Hepatocyte (in vitro differentiated cells): ENCODE data around the gene OSTN. TPM values are rescaled to one million over a fixed set of nuclear protein-coding genes. Genes with fewer than 3 reads are reported as not detected.

Experiments
- DNase-seq: peaks from one replicate; pipeline ENCODE4 v3.0.0-alpha.2; 2016; ENCODE audit warnings: low spot score
- H2AFZ ChIP-seq: fragments of 200-600 bp; sonication (generic); 2 replicates; pipeline ENCODE4 v1.6.0; 2016; ENCODE audit warnings: antibody characterized with exemption, mild to moderate bottlenecking
- H3K27ac ChIP-seq: fragments of 200-600 bp; sonication (generic); 2 replicates; pipeline ENCODE4 v1.5.1; 2016; ENCODE audit warnings: mild to moderate bottlenecking
- H3K27me3 ChIP-seq: fragments of 200-600 bp; sonication (generic); 2 replicates; pipeline ENCODE4 v1.6.1; 2016
- H3K36me3 ChIP-seq: fragments of 200-600 bp; sonication (generic); replicated peaks from 2 replicates; pipeline ENCODE4 v1.5.1; 2016; ENCODE audit warnings: low read depth; ENCODE audit not compliant: insufficient read depth
- H3K4me1 ChIP-seq: fragments of 200-600 bp; sonication (generic); 2 replicates; pipeline ENCODE4 v1.5.1; 2016; ENCODE audit warnings: mild to moderate bottlenecking, moderate library complexity; ENCODE audit not compliant: insufficient read depth
- H3K4me2 ChIP-seq: fragments of 200-600 bp; sonication (generic); 2 replicates; pipeline ENCODE4 v1.6.0; 2016
- H3K4me3 ChIP-seq: fragments of 200-600 bp; sonication (generic); 2 replicates; pipeline ENCODE4 v1.5.1; 2016; ENCODE audit warnings: mild to moderate bottlenecking
- H3K79me2 ChIP-seq: fragments of 200-600 bp; sonication (generic); 2 replicates; pipeline ENCODE4 v1.6.0; 2017; ENCODE audit warnings: mild to moderate bottlenecking
- H3K9me2 ChIP-seq: fragments of 200-600 bp; sonication (generic); replicated peaks from 2 replicates; pipeline ENCODE4 v1.6.0; 2017; ENCODE audit warnings: mild to moderate bottlenecking; ENCODE audit not compliant: insufficient read depth
- H3K9me3 ChIP-seq: fragments of 200-600 bp; sonication (generic); 2 replicates; pipeline ENCODE4 v1.5.1; 2016; ENCODE audit warnings: low read depth, mild to moderate bottlenecking
- H4K20me1 ChIP-seq: fragments of 200-600 bp; sonication (generic); 2 replicates; pipeline ENCODE4 v1.6.0; 2016; ENCODE audit warnings: mild to moderate bottlenecking; ENCODE audit not compliant: insufficient read depth, poor library complexity, severe bottlenecking
- EZH2 ChIP-seq: fragments of 200-600 bp; sonication (generic); IDR thresholded peaks from 2 replicates; pipeline ENCODE4 v1.6.1; 2016; ENCODE audit warnings: antibody characterized with exemption, mild to moderate bottlenecking, borderline replicate concordance
- EZH2phosphoT487 ChIP-seq: fragments of 200-600 bp; sonication (generic); IDR thresholded peaks from one replicate; pipeline ENCODE4 v1.6.1; 2018; ENCODE audit warnings: antibody characterized with exemption, mild to moderate bottlenecking, low read depth, moderate library complexity; ENCODE audit not compliant: unreplicated experiment, severe bottlenecking
- WGBS: methylation state at CpG from one replicate; pipeline ENCODE4 v1.1.6; 2016; ENCODE audit warnings: low lambda C conversion rate; ENCODE audit errors: missing lambda C conversion rate; 5-methylcytosine and 5-hydroxymethylcytosine counted together
- polyA plus RNA-seq: library from polyadenylated mRNA; unstranded; fragments of >200 nt; fragmentation: Nextera tagmentation; extraction: Ambion mirVana; gene quantifications from 2 replicates; pipeline ENCODE4 v1.2.1, GENCODE V29; 2016
- total RNA-seq: library from RNA; depleted of rRNA; stranded (reverse); fragments of >200 nt; gene quantifications from 2 replicates; pipeline ENCODE4 v1.2.3, GENCODE V29; 2014
- TF ChIP-seq, protein P1 (sequence below): fragments of 200-600 bp; sonication (generic); IDR thresholded peaks from 2 replicates; pipeline ENCODE4 v1.5.1; 2016; ENCODE audit warnings: antibody characterized with exemption, mild to moderate bottlenecking; ENCODE audit not compliant: poor library complexity

Gene OSTN
- total and polyA plus RNA-seq, 2 experiments from 2014 or later = 1.4 to 17.4 TPM

DNA sequence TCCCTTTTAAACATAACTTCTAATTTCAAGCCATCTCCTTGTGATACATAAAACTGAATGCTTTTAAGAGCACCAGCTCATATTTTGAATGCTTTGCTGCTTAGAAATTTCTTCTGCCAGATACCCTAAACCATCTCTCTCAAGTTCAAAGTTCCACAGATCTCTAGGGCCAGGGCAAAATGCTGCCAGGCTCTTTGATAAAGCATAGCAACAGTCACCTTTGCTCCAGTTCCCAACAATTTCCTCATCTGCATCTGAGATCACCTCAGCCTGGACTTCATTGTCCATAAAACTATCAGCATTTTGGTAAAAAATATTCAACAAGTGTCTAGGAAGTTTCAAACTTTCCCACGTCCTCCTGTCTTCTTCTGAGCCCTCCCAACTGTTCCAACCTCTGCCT lies 17.5 kb downstream of the OSTN start:
- no peaks in the 10 kb centered on the region for H3K9me2 ChIP-seq
- no peaks in the 10 kb centered on the region for H3K79me2 ChIP-seq
- TF ChIP-seq, protein P1, sequence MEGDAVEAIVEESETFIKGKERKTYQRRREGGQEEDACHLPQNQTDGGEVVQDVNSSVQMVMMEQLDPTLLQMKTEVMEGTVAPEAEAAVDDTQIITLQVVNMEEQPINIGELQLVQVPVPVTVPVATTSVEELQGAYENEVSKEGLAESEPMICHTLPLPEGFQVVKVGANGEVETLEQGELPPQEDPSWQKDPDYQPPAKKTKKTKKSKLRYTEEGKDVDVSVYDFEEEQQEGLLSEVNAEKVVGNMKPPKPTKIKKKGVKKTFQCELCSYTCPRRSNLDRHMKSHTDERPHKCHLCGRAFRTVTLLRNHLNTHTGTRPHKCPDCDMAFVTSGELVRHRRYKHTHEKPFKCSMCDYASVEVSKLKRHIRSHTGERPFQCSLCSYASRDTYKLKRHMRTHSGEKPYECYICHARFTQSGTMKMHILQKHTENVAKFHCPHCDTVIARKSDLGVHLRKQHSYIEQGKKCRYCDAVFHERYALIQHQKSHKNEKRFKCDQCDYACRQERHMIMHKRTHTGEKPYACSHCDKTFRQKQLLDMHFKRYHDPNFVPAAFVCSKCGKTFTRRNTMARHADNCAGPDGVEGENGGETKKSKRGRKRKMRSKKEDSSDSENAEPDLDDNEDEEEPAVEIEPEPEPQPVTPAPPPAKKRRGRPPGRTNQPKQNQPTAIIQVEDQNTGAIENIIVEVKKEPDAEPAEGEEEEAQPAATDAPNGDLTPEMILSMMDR = no peak
- TF ChIP-seq EZH2 (no peak), EZH2phosphoT487 (no peak)
- H3K4me1 ChIP-seq = no peaks in the 10 kb centered on the region
- no peaks in the 10 kb centered on the region for H3K9me3 ChIP-seq
- no peaks in the 10 kb centered on the region for H4K20me1 ChIP-seq
- no peaks in the 10 kb centered on the region for H3K27me3 ChIP-seq
- no peak overlapping the region for H3K4me2 ChIP-seq
- no peak for DNase-seq
- no peaks in the 10 kb centered on the region for H3K36me3 ChIP-seq
- 72% methylated on average over 1 of the region's 1 CpG for WGBS
- H3K27ac ChIP-seq = no peak overlapping the region
- H2AFZ ChIP-seq = no peak overlapping the region
- no peak overlapping the region for H3K4me3 ChIP-seq

DNA sequence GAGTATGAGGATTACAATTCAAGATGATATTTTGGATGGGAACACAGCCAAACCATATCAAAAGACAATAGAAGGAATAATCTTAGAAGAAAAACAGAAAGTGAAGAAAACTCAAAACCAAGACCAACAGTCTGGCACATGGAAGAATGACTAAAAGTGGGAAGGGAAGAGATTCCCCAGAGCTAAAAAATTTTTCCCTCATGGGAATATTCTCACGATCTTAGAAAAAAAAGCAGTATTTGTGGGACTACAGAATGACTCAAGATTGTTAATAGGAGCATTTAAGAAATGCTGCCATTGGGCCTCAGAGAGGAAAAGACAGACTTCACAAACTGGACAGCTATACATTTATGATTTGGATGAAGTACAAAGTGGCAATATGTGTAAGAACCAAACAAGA lies 18.3 kb downstream of the OSTN start:
- no peaks in the 10 kb centered on the region for H3K9me2 ChIP-seq
- H3K9me3 ChIP-seq = no peaks in the 10 kb centered on the region
- TF ChIP-seq EZH2 = no peak
- TF ChIP-seq, protein P1 = no peak
- TF ChIP-seq EZH2phosphoT487 = no peak
- H3K27me3 ChIP-seq = no peaks in the 10 kb centered on the region
- H3K27ac ChIP-seq = no peak overlapping the region
- DNase-seq = no peak
- H4K20me1 ChIP-seq = no peaks in the 10 kb centered on the region
- no peaks in the 10 kb centered on the region for H3K79me2 ChIP-seq
- no peaks in the 10 kb centered on the region for H3K36me3 ChIP-seq
- no peak overlapping the region for H2AFZ ChIP-seq
- H3K4me3 ChIP-seq = no peak overlapping the region
- WGBS = 93% methylated on average over 1 of the region's 1 CpG
- no peaks in the 10 kb centered on the region for H3K4me1 ChIP-seq
- H3K4me2 ChIP-seq = no peak overlapping the region

DNA sequence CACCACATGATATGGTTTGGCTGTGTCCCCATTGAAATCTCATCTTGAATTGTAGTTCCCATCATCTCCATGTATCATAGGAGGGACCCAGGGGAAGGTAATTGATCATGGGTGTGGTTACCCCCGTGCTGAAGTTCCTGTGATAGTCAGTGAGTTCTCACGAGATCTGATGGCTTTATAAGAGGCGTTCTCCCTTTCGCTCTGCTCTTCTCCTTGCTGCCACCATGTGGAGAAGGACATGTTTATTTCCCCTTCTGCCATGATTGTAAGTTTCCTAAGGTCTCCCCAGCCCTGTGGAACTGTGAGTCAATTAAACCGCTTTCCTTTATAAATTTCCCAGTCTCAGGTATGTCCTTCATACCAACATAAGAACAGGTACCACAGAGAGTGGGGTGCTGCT lies 21.9 kb downstream of the OSTN start:
- no peak overlapping the region for H2AFZ ChIP-seq
- H3K4me2 ChIP-seq = no peak overlapping the region
- TF ChIP-seq, protein P1 = no peak
- H3K79me2 ChIP-seq = no peaks in the 10 kb centered on the region
- no peaks in the 10 kb centered on the region for H3K9me2 ChIP-seq
- DNase-seq = no peak
- no peak overlapping the region for H3K4me3 ChIP-seq
- no peaks in the 10 kb centered on the region for H3K36me3 ChIP-seq
- no peaks in the 10 kb centered on the region for H4K20me1 ChIP-seq
- no peak overlapping the region for H3K27ac ChIP-seq
- H3K9me3 ChIP-seq = no peaks in the 10 kb centered on the region
- no peaks in the 10 kb centered on the region for H3K4me1 ChIP-seq
- 83% methylated on average over 5 of the region's 5 CpGs for WGBS
- no peaks in the 10 kb centered on the region for H3K27me3 ChIP-seq

DNA sequence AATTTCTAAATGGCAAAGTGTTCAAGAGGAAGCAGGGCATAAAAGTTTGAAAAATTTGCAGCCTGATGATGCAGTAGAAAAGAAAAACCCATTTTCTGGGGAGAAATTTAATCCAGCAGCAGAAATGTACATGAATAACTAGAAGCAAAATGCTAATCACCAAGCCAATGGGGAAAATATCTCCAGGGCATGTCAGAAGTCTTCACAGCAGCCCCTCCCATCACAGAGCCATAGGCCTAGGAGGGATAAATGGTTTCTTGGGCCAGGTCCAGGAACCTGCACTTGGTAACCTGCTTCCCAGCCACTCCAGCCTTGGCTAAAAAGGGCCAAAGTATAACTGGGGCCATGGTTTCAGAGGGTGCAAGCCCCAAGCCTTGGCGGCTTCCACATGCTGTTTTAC lies 22.6 kb downstream of the OSTN start:
- no peaks in the 10 kb centered on the region for H3K4me1 ChIP-seq
- H2AFZ ChIP-seq = no peak overlapping the region
- no peaks in the 10 kb centered on the region for H3K27me3 ChIP-seq
- no peaks in the 10 kb centered on the region for H3K9me2 ChIP-seq
- H3K4me2 ChIP-seq = no peak overlapping the region
- no peak overlapping the region for H3K4me3 ChIP-seq
- WGBS = 85% methylated on average over 1 of the region's 1 CpG
- no peaks in the 10 kb centered on the region for H3K36me3 ChIP-seq
- no peaks in the 10 kb centered on the region for H3K9me3 ChIP-seq
- DNase-seq = no peak
- no peak for TF ChIP-seq EZH2
- TF ChIP-seq EZH2phosphoT487 = no peak
- TF ChIP-seq, protein P1 = no peak
- no peaks in the 10 kb centered on the region for H3K79me2 ChIP-seq
- no peaks in the 10 kb centered on the region for H4K20me1 ChIP-seq
- no peak overlapping the region for H3K27ac ChIP-seq
